Endothelial cell of umbilical vein (primary cell): ENCODE data around the gene NUBP1. TPM values are rescaled to one million over a fixed set of nuclear protein-coding genes. Genes with fewer than 3 reads are reported as not detected.

ENCODE experiments used
- BruUV-seq: library from RNA; stranded (reverse); fragments of 400-500 nt; replicated peaks from 2 replicates; lab custom pipeline; 2021; lab: Mats Ljungman, UMichigan
- CTCF ChIA-PET: fragments of 300-600, 350-600 bp; sonication (Branson Sonifier 250); formaldehyde crosslinking; loops from one replicate; lab custom pipeline; 2021; ENCODE audit warnings: antibody characterized with exemption, inconsistent platforms; lab: Charles Lee
- POLR2A ChIA-PET: fragments of 300-600, 350-600 bp; sonication (Branson Sonifier 250); formaldehyde crosslinking; loops from one replicate; lab custom pipeline; 2021; ENCODE audit warnings: antibody characterized with exemption, inconsistent platforms; lab: Charles Lee
- DNase-seq: peaks from one replicate; pipeline ENCODE4 v3.0.0-alpha.2; 2011; ENCODE audit warnings: low read depth, low spot score
- FAIRE-seq: peaks from 2 replicates; lab custom pipeline; 2011; peaks lifted over from hg19 to GRCh38; lab: Jason Lieb, UNC
- H2AFZ ChIP-seq: 2 replicates; pipeline ENCODE4 v1.6.0; 2012; ENCODE audit warnings: low read depth, low read length, control low read depth, inconsistent platforms
- H3K27ac ChIP-seq: 2 replicates; pipeline ENCODE4 v1.5.1; 2011; ENCODE audit warnings: low read depth, mild to moderate bottlenecking, control low read depth, low read length, moderate library complexity; ENCODE audit not compliant: insufficient read depth
- H3K27me3 ChIP-seq, 2 experiments: 2 replicates each; pipeline versions ENCODE4 v1.6.0 to v1.6.1; 2011; ENCODE audit warnings: low read length in 2 of 2, mixed read lengths in 1 of 2; ENCODE audit not compliant: control insufficient read depth in 2 of 2, insufficient read depth in 2 of 2
- H3K36me3 ChIP-seq, 2 experiments: 2 replicates in 1 of 2; 3 replicates in 1 of 2; pipeline ENCODE4 v1.5.1; 2011; ENCODE audit warnings: low read length in 2 of 2, mild to moderate bottlenecking in 1 of 2, moderate library complexity in 1 of 2; ENCODE audit not compliant: control insufficient read depth in 2 of 2, insufficient read depth in 2 of 2; ENCODE audit errors: extremely low read depth in 1 of 2
- H3K4me1 ChIP-seq: 3 replicates; pipeline ENCODE4 v1.5.1; 2011; ENCODE audit warnings: mild to moderate bottlenecking, low read length; ENCODE audit not compliant: control insufficient read depth, insufficient read depth; ENCODE audit errors: extremely low read depth
- H3K4me2 ChIP-seq: 2 replicates; pipeline ENCODE4 v1.6.1; 2011; ENCODE audit warnings: low read length, control low read depth, mixed read lengths; ENCODE audit not compliant: insufficient read depth
- H3K4me3 ChIP-seq, 3 experiments: fragments of 200-600 bp in 1 of 3; sonication (generic), shearing (Covaris generic) in 1 of 3; replicated peaks in 1 of 3; 2 replicates each; pipeline ENCODE4 v1.5.1; 2011 to 2016; ENCODE audit warnings: control low read depth in 3 of 3, low read length in 3 of 3, mild to moderate bottlenecking in 2 of 3, inconsistent platforms in 1 of 3, low read depth in 1 of 3, moderate library complexity in 1 of 3; ENCODE audit not compliant: insufficient read depth in 1 of 3
- H3K79me2 ChIP-seq: 2 replicates; pipeline ENCODE4 v1.6.0; 2012; ENCODE audit warnings: low read length, inconsistent platforms; ENCODE audit not compliant: control insufficient read depth, insufficient read depth
- H3K9ac ChIP-seq: replicated peaks from 2 replicates; pipeline ENCODE3; 2011; ENCODE audit warnings: low read length, control low read depth; ENCODE audit not compliant: insufficient read depth; ENCODE audit errors: extremely low read depth
- H3K9me1 ChIP-seq: replicated peaks from 3 replicates; pipeline ENCODE4 v1.6.0; 2011; ENCODE audit warnings: mild to moderate bottlenecking, low read length; ENCODE audit not compliant: control insufficient read depth, insufficient read depth; ENCODE audit errors: extremely low read depth
- H3K9me3 ChIP-seq: replicated peaks from 2 replicates; pipeline ENCODE4 v1.5.1; 2012; ENCODE audit warnings: low read length, inconsistent platforms; ENCODE audit not compliant: control insufficient read depth, insufficient read depth
- H4K20me1 ChIP-seq: replicated peaks from 2 replicates; pipeline ENCODE3; 2011; ENCODE audit warnings: mild to moderate bottlenecking, low read length; ENCODE audit not compliant: control insufficient read depth, insufficient read depth; ENCODE audit errors: extremely low read depth
- FOS ChIP-seq: IDR thresholded peaks from 2 replicates; pipeline ENCODE4 v1.6.1; 2011; ENCODE audit warnings: mild to moderate bottlenecking, low read length, moderate library complexity, borderline replicate concordance; ENCODE audit not compliant: insufficient read depth
- GATA2 ChIP-seq: IDR thresholded peaks from 2 replicates; pipeline ENCODE4 v1.7.0; 2011; ENCODE audit warnings: low read depth, mild to moderate bottlenecking, moderate library complexity, mixed read lengths, low read length; ENCODE audit not compliant: insufficient read length, insufficient read depth
- POLR2A ChIP-seq: IDR thresholded peaks from 2 replicates; pipeline ENCODE4 v1.6.1; 2012; ENCODE audit warnings: low read depth, mild to moderate bottlenecking, control low read depth, low read length
- dilution Hi-C: fragments of 300-500 bp; cut with MboI; formaldehyde crosslinking; loops from one replicate; pipeline ENCODE4 v1.15.0; 2019; ENCODE audit warnings: low sequenced_read_pairs; ENCODE audit not compliant: extremely low pct_ligation_motif_present
- intact Hi-C: fragments of 100-400 bp; cut with micrococcal nuclease; formaldehyde crosslinking; loops from one replicate; pipeline ENCODE4 v1.10.0; 2022
- polyA plus RNA-seq, 4 experiments: library from polyadenylated mRNA; depleted of rRNA in 3 of 4; stranded (reverse) in 3 of 4; unstranded in 1 of 4; fragments of >200 nt; gene quantifications; 2 replicates each; pipeline versions ENCODE4 v1.2.1 to v1.2.3, GENCODE V29; 2011 to 2012; ENCODE audit warnings: missing spikeins in 1 of 4
- total RNA-seq: library from RNA; stranded (reverse); gene quantifications from 2 replicates; pipeline ENCODE4 v1.2.3, GENCODE V29; 2021
- TF ChIP-seq, protein P1 (sequence below): IDR thresholded peaks from 2 replicates; pipeline ENCODE4 v1.6.1; 2011; ENCODE audit not compliant: insufficient read depth, insufficient read length
- TF ChIP-seq, protein P2 (sequence below), 2 donors: IDR thresholded peaks; 1 replicate in 1 of 2; 2 replicates in 1 of 2; pipeline ENCODE4 v1.5.1; 2011; ENCODE audit warnings: low read length in 2 of 2, mild to moderate bottlenecking in 2 of 2, moderate library complexity in 2 of 2, control low read depth in 1 of 2, inconsistent platforms in 1 of 2, low read depth in 1 of 2; ENCODE audit not compliant: insufficient read depth in 1 of 2; ENCODE audit errors: extremely low read depth in 1 of 2

Gene NUBP1
- total and polyA plus RNA-seq, 2 donors (not counting 3 experiments of a cell fraction or from before 2014, with no cell fraction given), result 23.6 to 30.8 TPM

GRCh38 chr16:10769381-10769780 is 25.7 kb downstream of the NUBP1 start:
- H4K20me1 ChIP-seq, result no peaks in the 10 kb centered on the region
- intact Hi-C loops (no loop called here), dilution Hi-C loops (no loop called here)
- H3K9me1 ChIP-seq, result no peaks in the 10 kb centered on the region
- BruUV-seq, result no TSS peak
- DNase-seq (no peak), FAIRE-seq (no peak)
- H3K4me3 ChIP-seq, result no peak overlapping the region
- no peaks in the 10 kb centered on the region for H3K27me3 ChIP-seq
- CTCF ChIA-PET, result interaction anchor here (1.2 kb wide), 1 partner anchor 149 kb away, joined by 4 read pairs; no protein-coding TSS in a partner anchor
- no peak overlapping the region for H3K4me2 ChIP-seq
- no peak overlapping the region for H3K9ac ChIP-seq
- peaks cover 0 to 2% of the 10 kb centered on the region in 2 experiments for H3K36me3 ChIP-seq
- TF ChIP-seq POLR2A (no peak), GATA2 (no peak)
- TF ChIP-seq, protein P1, sequence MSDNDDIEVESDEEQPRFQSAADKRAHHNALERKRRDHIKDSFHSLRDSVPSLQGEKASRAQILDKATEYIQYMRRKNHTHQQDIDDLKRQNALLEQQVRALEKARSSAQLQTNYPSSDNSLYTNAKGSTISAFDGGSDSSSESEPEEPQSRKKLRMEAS, result no peak
- H3K9me3 ChIP-seq, result no peaks in the 10 kb centered on the region
- H3K27ac ChIP-seq, result no peak overlapping the region
- no peak overlapping the region for H2AFZ ChIP-seq
- H3K79me2 ChIP-seq, result no peaks in the 10 kb centered on the region
- POLR2A ChIA-PET, result no interaction called here
- H3K4me1 ChIP-seq, result no peaks in the 10 kb centered on the region

DNA sequence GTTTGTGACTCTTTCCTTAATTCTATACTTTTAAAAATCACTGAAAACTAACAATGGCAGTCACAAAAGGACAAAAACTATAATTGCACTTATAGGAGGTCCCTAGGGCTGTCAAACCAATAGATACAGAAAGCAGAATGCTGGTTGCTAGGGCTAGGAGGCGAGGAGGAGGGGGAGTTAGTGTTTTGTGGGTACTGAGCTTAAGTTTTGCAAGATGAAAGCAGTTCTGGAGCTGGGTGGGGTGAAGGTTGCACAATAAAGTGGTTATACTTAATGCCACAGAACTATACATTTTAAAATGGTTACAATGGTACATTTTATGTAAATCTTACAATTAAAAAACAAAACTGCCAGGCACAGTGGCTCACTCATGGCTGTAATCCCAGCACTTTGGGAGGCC is 27.3 kb downstream of the NUBP1 start:
- no peak overlapping the region for H3K9ac ChIP-seq
- POLR2A ChIA-PET, result interaction anchor here (0.6 kb wide), 1 partner anchor 1487 kb away, joined by 3 read pairs; no protein-coding TSS in a partner anchor
- no peak overlapping the region for H3K27ac ChIP-seq
- TF ChIP-seq, protein P2, sequence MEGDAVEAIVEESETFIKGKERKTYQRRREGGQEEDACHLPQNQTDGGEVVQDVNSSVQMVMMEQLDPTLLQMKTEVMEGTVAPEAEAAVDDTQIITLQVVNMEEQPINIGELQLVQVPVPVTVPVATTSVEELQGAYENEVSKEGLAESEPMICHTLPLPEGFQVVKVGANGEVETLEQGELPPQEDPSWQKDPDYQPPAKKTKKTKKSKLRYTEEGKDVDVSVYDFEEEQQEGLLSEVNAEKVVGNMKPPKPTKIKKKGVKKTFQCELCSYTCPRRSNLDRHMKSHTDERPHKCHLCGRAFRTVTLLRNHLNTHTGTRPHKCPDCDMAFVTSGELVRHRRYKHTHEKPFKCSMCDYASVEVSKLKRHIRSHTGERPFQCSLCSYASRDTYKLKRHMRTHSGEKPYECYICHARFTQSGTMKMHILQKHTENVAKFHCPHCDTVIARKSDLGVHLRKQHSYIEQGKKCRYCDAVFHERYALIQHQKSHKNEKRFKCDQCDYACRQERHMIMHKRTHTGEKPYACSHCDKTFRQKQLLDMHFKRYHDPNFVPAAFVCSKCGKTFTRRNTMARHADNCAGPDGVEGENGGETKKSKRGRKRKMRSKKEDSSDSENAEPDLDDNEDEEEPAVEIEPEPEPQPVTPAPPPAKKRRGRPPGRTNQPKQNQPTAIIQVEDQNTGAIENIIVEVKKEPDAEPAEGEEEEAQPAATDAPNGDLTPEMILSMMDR (IDR thresholded peaks at IDR 0.05; ENCODE audit: extremely low read depth in 1 of 2, insufficient read depth in 1 of 2, low read depth in 1 of 2, low read length in 2 of 2), result no peak
- TF ChIP-seq GATA2 (no peak), FOS (no peak)
- TF ChIP-seq, protein P1, result no peak
- FAIRE-seq (no peak), DNase-seq (no peak)
- BruUV-seq, result no TSS peak
- CTCF ChIA-PET, result no interaction called here
- H4K20me1 ChIP-seq, result no peaks in the 10 kb centered on the region
- intact Hi-C loops (no loop called here), dilution Hi-C loops (no loop called here)
- H3K4me3 ChIP-seq, result no peak overlapping the region
- H2AFZ ChIP-seq, result no peak overlapping the region
- no peaks in the 10 kb centered on the region for H3K36me3 ChIP-seq
- no peaks in the 10 kb centered on the region for H3K4me1 ChIP-seq
- no peaks in the 10 kb centered on the region for H3K27me3 ChIP-seq
- no peaks in the 10 kb centered on the region for H3K9me1 ChIP-seq
- no peaks in the 10 kb centered on the region for H3K9me3 ChIP-seq
- H3K79me2 ChIP-seq, result no peaks in the 10 kb centered on the region
- no peak overlapping the region for H3K4me2 ChIP-seq
